Upper lobe of left lung (tissue), 4 donors: ENCODE measurements around the gene UHRF1.

Experiments
- CTCF ChIP-seq, 6 experiments: fragments of 450-650 bp in 4 of 6; fragments of 200-600 bp in 2 of 6; sonication (generic) in 2 of 6; IDR thresholded peaks; one replicate each; pipeline ENCODE4 v1.5.1; 2016 to 2019; ENCODE audit warnings: antibody characterized with exemption in 6 of 6
- POLR2A ChIP-seq, 4 donors: fragments of 450-650 bp; IDR thresholded peaks; one replicate each; pipeline ENCODE4 v1.5.1; 2016 to 2017; ENCODE audit warnings: antibody characterized with exemption in 4 of 4, mild to moderate bottlenecking in 2 of 4

- TF ChIP-seq POLR2A (IDR thresholded peaks at IDR 0.05) (no peak), CTCF (IDR thresholded peaks at IDR 0.05) (no peak)
Measured at GRCh38 chr19:4993683-4994082, 84.4 kb downstream of the UHRF1 start.
